GM19455 (cell line): Measurements from ENCODE around the gene CIB1.

Experiments used
- ATAC-seq: cut with Tn5 transposase; IDR thresholded peaks from one replicate; pipeline ENCODE4 v1.9.1; 2021; ENCODE audit not compliant: unreplicated experiment

Gene CIB1

GRCh38 chr15:90241343-90242192 lies 7.8 kb upstream of the CIB1 start:
- ATAC-seq: no peak

GRCh38 chr15:90240856-90241255 lies 7.1 kb upstream of the CIB1 start:
- ATAC-seq: no peak

- ATAC-seq: no peak
Measured at GRCh38 chr15:90239371-90239770, 5.6 kb upstream of the CIB1 start.

- ATAC-seq: peak; percentile 67
Measured at GRCh38 chr15:90234096-90234988, 601 bp upstream of the CIB1 start, which contains the start of gene GDPGP1. TSS of gene GDPGP1 (plus strand) at chr15:90234209. CDS start at chr15:90240909, 6,700 bp downstream.

- ATAC-seq: no peak
Measured at GRCh38 chr15:90232941-90233386, 777 bp downstream of the CIB1 start.

- ATAC-seq: no peak
Measured at GRCh38 chr15:90232196-90232595, 1.5 kb downstream of the CIB1 start.

- no peak for ATAC-seq
Measured at GRCh38 chr15:90231028-90232017, 2.4 kb downstream of the CIB1 start.

GRCh38 chr15:90230610-90231009 lies 3.1 kb downstream of the CIB1 start:
- ATAC-seq: no peak

- no peak for ATAC-seq
Measured at GRCh38 chr15:90230071-90230494, 3.7 kb downstream of the CIB1 start.

- no peak for ATAC-seq
Measured at GRCh38 chr15:90228960-90229359, 4.8 kb downstream of the CIB1 start.

- ATAC-seq: no peak
Measured at GRCh38 chr15:90227816-90228772, 5.6 kb downstream of the CIB1 start.

GRCh38 chr15:90227336-90227735 lies 6.4 kb downstream of the CIB1 start:
- no peak for ATAC-seq

GRCh38 chr15:90225504-90226234 lies 8.1 kb downstream of the CIB1 start:
- ATAC-seq: no peak

- no peak for ATAC-seq
Measured at GRCh38 chr15:90225047-90225446, 8.7 kb downstream of the CIB1 start.

GRCh38 chr15:90223441-90224165 lies 10.1 kb downstream of the CIB1 start:
- no peak for ATAC-seq

GRCh38 chr15:90222547-90222946 lies 11.2 kb downstream of the CIB1 start:
- ATAC-seq: no peak

- no peak for ATAC-seq
Measured at GRCh38 chr15:90221246-90221900, 12.4 kb downstream of the CIB1 start.
